ENCODE data around the gene CD8B2. TPM values are rescaled to one million over a fixed set of nuclear protein-coding genes. Genes with fewer than 3 reads are reported as not detected.

CD8B2 gene
- total and polyA plus RNA-seq, 2 donors (not counting 1 experiment from before 2014, with no cell fraction given): not detected

DNA sequence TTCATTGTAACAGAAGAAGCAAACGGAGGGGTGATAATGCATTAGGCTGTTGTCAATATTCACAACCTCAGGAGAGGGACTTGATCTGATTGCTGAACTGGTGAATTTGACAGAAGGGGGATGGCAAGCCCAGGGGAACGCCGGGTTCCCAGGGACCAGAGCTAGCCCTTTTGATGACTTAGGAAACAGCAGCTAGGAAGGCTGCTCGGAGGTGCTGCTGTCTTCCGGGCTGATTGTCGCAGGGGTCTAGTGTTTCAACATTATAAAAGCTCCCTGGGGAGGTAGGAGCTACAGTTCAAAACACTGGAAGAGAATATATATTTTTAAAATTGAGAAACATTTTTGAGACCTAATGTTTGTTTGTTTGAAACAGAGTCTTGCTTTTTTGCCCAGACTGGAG lies 47.3 kb downstream of the CD8B2 start:
- H3K27ac Mint-ChIP-seq: no peak overlapping the region
- H3K9me3 ChIP-seq (ENCODE audit: control extremely low read depth in 1 of 3, control insufficient read depth in 2 of 3, insufficient read depth in 1 of 3, low read length in 2 of 3): no peaks in the 10 kb centered on the region
- H3K36me3 ChIP-seq (replicated peaks in 1 of 2; ENCODE audit: control extremely low read depth in 1 of 2, control insufficient read depth in 1 of 2, extremely low read depth in 1 of 2, insufficient read depth in 2 of 2, low read length in 1 of 2): no peaks in the 10 kb centered on the region
- peaks cover 0 to 3% (median 0%) of the 10 kb centered on the region in 4 experiments for H3K27me3 ChIP-seq (replicated peaks in 1 of 4; ENCODE audit: control extremely low read depth in 1 of 4, control insufficient read depth in 3 of 4, insufficient read depth in 4 of 4, low read length in 3 of 4)
- no peaks in the 10 kb centered on the region for H4K20me1 ChIP-seq (ENCODE audit: control insufficient read depth, insufficient read depth, low read length, poor library complexity, severe bottlenecking)
- CTCF ChIA-PET: interaction anchor here (1.0 to 1.3 kb wide), 3 partner anchors 8 to 429 kb away, joined by 3 to 4 read pairs (median 3); no protein-coding TSS in a partner anchor
- H3K9me3 Mint-ChIP-seq (ENCODE audit: insufficient read depth): no peaks in the 10 kb centered on the region
- peaks cover 5 to 11% of the 10 kb centered on the region in 2 donors for H3K4me1 ChIP-seq (ENCODE audit: control insufficient read depth in 2 of 2, insufficient read depth in 2 of 2, low read length in 2 of 2)
- no peak for DNase-seq
- peaks cover 10% of the 10 kb centered on the region for H3K4me1 Mint-ChIP-seq
- no peak for TF ChIP-seq EZH2 (IDR thresholded peaks at IDR 0.05; ENCODE audit: borderline replicate concordance, insufficient read depth, low read depth, low read length, poor library complexity, severe bottlenecking)
- TF ChIP-seq CTCF (IDR thresholded peaks at IDR 0.05): no peak
- H3K4me3 Mint-ChIP-seq: no peak overlapping the region
- H3K27ac ChIP-seq (ENCODE audit: low read length in 2 of 2): no peak overlapping the region
- no peaks in the 10 kb centered on the region for H3K79me2 ChIP-seq (ENCODE audit: control insufficient read depth, insufficient read depth, low read length)
- peaks cover 20% of the 10 kb centered on the region for H3K27me3 Mint-ChIP-seq
- H3K9ac ChIP-seq (ENCODE audit: low read length): no peak overlapping the region
- 83% methylated on average over 5 of the region's 6 CpGs for WGBS (ENCODE audit: insufficient coverage)
- H3K4me2 ChIP-seq (replicated peaks; ENCODE audit: low read depth, low read length, poor library complexity, severe bottlenecking): no peak overlapping the region
- ATAC-seq (ENCODE audit: low read depth): no peak
- H2AFZ ChIP-seq (ENCODE audit: insufficient read depth, low read depth, low read length, poor library complexity, severe bottlenecking): no peak overlapping the region
- intact Hi-C loops (cut with micrococcal nuclease): no loop called here
- POLR2A ChIA-PET: no interaction called here
- no peak overlapping the region for H3K4me3 ChIP-seq (ENCODE audit: control extremely low read depth in 1 of 5, extremely low read depth in 1 of 5, insufficient read depth in 1 of 5, low read depth in 2 of 5, low read length in 4 of 5)

DNA sequence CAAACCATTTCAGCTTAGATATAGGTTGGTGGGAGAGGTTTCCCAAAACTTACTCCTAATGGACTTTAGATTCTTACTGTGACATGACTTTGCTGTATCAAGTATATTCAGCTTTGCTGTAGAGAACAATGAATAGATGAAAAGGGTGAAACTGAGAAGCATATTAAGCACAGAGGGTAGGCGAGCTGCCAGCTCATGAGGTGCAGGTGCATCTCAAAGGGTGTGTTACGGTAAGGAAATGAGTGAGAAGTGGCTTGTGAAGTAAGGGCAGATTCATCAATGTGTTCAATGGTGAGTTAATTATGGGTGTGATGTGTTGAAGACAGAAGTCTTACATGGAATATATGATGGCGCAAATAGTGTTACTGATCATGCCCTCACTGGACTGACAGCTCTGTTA lies 49.3 kb downstream of the CD8B2 start:
- no peaks in the 10 kb centered on the region for H4K20me1 ChIP-seq (ENCODE audit: control insufficient read depth, insufficient read depth, low read length, poor library complexity, severe bottlenecking)
- TF ChIP-seq EZH2 (IDR thresholded peaks at IDR 0.05; ENCODE audit: borderline replicate concordance, insufficient read depth, low read depth, low read length, poor library complexity, severe bottlenecking): no peak
- TF ChIP-seq CTCF (IDR thresholded peaks at IDR 0.05): no peak
- no peak overlapping the region for H3K4me2 ChIP-seq (replicated peaks; ENCODE audit: low read depth, low read length, poor library complexity, severe bottlenecking)
- H3K4me1 ChIP-seq (ENCODE audit: control insufficient read depth in 2 of 2, insufficient read depth in 2 of 2, low read length in 2 of 2): peaks cover 5 to 11% of the 10 kb centered on the region in 2 donors
- H3K9me3 Mint-ChIP-seq (ENCODE audit: insufficient read depth): no peaks in the 10 kb centered on the region
- H3K27ac ChIP-seq (ENCODE audit: low read length in 2 of 2): no peak overlapping the region
- H3K79me2 ChIP-seq (ENCODE audit: control insufficient read depth, insufficient read depth, low read length): no peaks in the 10 kb centered on the region
- peaks cover 10% of the 10 kb centered on the region for H3K4me1 Mint-ChIP-seq
- no peak overlapping the region for H3K4me3 ChIP-seq (ENCODE audit: control extremely low read depth in 1 of 5, extremely low read depth in 1 of 5, insufficient read depth in 1 of 5, low read depth in 2 of 5, low read length in 4 of 5)
- WGBS (ENCODE audit: insufficient coverage): 88% methylated on average over 3 of the region's 3 CpGs
- H3K36me3 ChIP-seq (replicated peaks in 1 of 2; ENCODE audit: control extremely low read depth in 1 of 2, control insufficient read depth in 1 of 2, extremely low read depth in 1 of 2, insufficient read depth in 2 of 2, low read length in 1 of 2): no peaks in the 10 kb centered on the region
- no peak overlapping the region for H3K27ac Mint-ChIP-seq
- no peak overlapping the region for H2AFZ ChIP-seq (ENCODE audit: insufficient read depth, low read depth, low read length, poor library complexity, severe bottlenecking)
- no peak for DNase-seq
- no peak overlapping the region for H3K9ac ChIP-seq (ENCODE audit: low read length)
- no peak for ATAC-seq (ENCODE audit: low read depth)
- H3K27me3 ChIP-seq (replicated peaks in 1 of 4; ENCODE audit: control extremely low read depth in 1 of 4, control insufficient read depth in 3 of 4, insufficient read depth in 4 of 4, low read length in 3 of 4): peaks cover 0 to 3% (median 0%) of the 10 kb centered on the region in 4 experiments
- intact Hi-C loops (cut with micrococcal nuclease): no loop called here
- peaks cover 18% of the 10 kb centered on the region for H3K27me3 Mint-ChIP-seq
- no peak overlapping the region for H3K4me3 Mint-ChIP-seq
- CTCF ChIA-PET: interaction anchor here (1.3 to 2.8 kb wide), 2 partner anchors 432 to 962 kb away, joined by 3 to 16 read pairs; no protein-coding TSS in a partner anchor
- H3K9me3 ChIP-seq (ENCODE audit: control extremely low read depth in 1 of 3, control insufficient read depth in 2 of 3, insufficient read depth in 1 of 3, low read length in 2 of 3): no peaks in the 10 kb centered on the region
- POLR2A ChIA-PET: no interaction called here
